ENCODE measurements around the gene IRF1. TPM values are rescaled to one million over a fixed set of nuclear protein-coding genes. Genes with fewer than 3 reads are reported as not detected.

The IRF1 gene
- total RNA-seq, 1 experiment from 2014 or later = 36.1 TPM

DNA sequence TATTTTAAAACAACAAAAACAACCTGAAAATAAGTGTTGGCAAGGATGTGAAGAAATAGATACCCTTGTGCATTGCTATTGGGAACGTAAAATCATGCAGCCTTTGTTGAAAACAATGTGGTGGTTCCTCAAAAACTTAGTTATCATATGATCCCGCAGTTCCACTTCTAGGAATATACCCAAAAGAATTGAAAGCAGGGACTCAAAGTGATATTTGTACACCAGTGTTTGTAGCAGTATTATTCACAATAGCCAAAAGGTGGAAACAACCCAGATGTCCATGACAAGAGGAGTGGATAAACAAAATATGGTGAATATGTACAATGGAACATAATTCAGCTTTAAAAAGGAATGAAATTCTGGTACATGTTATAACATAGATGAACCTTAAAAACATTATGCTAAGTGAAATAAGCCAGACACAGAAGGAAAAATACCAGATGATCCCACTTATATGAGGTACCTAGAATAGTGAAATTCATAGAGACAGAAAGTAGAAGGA, 29.0 kb downstream of the IRF1 start:
- DNase-seq (ENCODE audit: low read depth) = no peak

DNA sequence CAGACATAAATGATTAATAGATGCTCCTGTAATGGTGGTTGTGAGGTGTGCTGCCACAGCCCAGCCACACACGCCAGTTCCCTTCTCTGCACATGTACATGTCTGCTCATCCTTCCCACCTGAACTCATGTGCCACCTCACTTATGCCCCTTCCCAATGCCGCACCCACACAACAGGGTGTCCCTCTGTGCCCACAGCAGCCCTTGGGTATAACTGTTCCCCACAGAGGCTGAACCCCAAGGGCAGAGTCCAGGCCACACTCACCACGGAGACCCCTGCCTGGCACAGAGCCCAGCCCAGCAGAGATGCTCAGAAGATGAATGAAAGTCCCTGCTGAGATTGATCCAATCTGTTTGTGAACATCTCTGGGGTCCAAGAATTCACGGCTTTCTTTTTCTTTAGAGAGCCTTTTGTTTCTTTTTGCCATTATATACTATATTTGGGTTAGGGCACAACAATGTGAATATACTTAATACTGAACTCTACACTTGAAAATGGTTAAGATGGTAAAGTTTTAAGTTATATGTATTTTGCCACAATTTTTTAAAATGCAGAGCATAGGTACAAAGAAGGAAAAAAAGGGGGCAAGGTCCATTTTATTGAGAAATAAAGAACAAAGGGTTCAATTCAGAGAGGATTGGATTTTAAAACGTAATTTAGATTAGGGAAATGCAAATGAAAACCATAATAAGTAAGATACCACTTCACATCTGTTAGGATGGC, 29.6 kb downstream of the IRF1 start:
- DNase-seq (ENCODE audit: low read depth) = no peak

DNA sequence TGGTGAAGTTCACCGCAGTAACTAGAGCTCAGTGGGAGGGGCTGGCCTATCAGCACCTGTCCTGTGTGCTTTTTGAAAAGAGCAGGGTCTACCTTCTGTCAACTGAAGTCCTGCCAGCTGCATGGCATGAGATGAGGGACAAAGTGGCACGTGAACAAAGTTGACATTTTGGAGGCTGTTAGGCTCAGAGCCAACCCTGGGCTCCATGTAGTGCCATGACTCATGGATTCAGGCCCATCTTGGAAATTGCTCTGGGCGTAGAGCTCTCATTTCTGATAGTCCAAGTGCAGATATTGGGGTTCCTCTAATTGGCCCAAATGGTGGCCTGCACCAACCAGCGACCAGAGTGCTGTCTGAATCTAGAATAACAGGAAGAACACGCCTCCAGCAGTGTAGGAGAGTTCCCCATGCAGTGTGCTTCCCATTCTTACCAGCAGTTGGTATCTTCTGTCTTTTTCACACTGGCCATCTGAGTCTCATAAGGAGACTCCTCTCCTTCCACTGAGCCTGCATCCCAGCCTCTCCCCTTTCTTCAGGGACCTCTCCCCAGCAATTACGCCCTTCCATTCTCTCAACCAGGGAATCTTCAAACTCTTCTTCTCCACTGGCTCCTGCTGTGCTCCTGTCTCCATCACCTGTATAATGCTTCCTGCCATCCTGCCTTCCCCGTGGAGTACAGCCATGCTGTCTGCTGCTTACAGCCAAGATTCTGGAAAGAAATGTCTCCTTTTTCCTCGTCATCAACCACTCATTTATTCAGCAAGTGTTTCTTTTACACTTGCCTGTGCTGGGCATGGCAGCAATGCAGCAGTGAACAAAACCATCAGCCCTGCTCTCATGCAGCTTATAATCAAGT, 30.4 kb downstream of the IRF1 start:
- peak; percentile 56 for DNase-seq (ENCODE audit: low read depth)

DNA sequence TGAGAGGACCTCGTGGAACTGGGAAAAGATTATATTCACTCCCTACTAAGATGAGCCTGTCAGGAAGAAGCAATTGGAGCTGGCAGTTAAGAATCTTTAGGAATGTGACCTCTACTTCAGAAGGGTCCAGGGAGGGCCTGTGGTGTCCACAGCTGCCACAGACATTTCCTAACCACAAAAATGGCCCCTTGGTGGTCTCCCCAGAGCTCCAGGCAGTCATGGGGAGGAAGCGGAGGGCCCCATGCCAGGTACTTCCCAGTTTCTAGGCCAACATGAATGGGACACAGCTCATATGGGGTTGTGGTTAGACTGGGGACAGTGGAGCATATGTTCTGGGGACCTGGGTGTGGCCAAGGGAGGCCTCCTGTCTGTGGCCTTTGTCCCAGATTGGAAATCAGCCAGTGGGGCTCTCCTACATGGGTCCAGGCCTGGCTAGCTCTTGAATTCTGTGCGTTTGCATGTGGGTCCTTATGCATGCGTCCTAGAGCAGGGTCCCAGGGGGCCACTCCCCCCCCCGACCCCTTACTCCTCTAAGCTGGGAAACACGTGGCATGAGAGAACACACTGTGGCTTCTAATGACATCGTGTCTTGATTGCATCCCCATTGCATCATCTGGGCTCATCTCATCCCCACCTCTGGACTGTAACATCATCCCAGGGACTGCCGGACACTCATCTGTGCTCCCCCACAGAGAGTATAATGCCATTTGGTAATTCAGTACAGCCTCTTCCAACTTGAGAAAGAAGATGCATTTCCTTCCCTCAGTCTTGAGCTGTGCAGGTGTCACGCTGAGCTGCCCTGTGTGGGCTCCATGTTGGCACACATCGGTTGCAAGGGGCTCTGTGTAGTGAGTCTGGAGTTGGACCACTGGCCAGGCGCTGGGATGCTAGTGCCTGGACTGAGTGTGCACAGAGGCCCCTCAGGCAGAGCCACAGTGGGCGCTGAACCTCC, 31.3 kb downstream of the IRF1 start:
- DNase-seq (ENCODE audit: low read depth) = peak; percentile 95

DNA sequence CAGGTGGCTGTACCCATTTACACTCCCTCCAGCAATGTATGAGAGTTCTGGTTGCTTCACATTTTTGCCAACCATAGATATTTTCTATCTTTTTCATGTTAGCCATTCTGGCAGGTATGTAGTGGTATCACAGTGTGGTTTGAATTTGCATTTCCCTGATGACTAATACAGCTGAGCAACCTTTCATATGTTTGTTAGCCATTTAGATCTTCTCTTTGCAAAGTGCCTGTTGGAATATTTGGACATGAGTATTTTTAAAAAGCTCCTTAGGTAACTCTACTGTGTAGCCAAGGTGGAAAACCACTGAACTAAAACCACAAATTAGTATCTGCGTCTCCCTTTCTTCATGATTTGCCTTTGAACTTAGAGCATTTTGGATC, 31.9 kb downstream of the IRF1 start:
- peak; percentile 88 for DNase-seq (ENCODE audit: low read depth)

DNA sequence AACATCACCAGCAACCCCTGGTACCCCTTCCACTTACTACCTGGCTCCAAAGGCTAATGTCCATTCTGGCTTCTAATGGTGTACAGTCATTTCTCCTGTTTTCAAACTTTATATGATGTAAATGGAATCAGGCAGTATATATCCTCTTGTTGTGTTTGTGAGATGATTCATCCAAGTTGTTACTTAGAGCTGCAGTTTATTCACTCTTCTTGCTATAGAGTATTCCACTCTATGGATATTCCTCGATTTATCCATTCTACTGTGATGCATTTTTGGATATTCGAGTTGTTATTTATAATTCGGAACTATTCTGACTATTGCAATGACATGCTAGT, 32.4 kb downstream of the IRF1 start:
- DNase-seq (ENCODE audit: low read depth) = peak; percentile 40

DNA sequence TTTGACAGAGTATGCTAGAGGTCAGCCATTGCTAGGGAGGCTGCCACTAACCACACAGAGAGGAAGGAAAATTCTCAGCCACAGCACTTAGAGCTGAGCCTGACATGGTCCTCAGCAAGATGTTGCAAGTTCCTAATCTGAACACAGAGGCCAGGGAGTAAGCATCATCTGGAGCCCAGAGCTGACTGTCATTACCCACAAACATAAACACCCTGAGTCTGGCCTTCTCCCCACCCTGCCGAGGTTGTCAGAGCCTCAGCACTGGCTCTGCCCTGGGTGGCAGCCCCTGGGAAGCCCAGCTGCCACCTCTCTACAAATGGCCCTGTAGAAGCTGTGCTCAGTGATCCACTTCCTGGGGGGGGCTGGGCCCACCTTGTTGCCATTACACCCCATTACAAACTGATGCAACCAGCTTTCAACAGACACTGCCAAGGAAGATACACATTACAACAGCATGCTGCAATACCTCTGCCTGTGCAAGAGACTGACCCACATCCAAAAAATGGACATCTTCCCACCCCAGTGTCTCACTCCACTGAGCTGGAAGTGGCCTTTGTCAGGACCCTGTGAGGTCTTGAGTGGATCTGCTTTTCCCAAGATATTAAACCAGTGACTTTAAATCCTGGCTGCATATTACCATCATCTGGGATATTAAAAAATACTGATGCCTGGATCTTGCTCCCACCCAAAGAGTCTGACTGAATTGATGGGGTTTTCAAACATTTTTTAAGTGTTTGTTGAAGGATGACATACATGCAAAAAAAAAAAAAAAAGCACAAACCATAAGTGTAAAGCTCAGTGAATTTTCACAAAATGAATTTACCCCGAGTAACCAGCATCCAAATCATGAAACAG, 33.0 kb downstream of the IRF1 start:
- peak; percentile 87 for DNase-seq (ENCODE audit: low read depth)

DNA sequence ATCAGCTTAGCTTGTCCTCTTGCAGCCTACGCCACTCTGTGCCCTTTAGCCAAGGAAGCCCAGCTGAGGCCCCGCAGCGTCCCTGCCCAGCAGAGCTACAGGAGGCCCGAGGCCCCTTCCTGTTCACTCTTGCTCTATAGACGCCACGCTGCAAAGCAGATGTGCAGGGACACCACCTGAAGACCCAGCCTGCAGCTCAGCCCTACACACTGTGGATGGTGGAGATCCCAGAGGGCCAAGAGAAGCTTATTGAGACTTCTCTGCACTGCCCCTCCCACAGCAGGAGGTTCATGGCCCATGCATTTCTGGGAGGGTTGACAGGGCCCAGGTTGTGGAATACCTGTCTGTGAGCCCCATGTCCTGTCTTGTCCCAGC, 33.6 kb downstream of the IRF1 start:
- DNase-seq (ENCODE audit: low read depth) = no peak

DNA sequence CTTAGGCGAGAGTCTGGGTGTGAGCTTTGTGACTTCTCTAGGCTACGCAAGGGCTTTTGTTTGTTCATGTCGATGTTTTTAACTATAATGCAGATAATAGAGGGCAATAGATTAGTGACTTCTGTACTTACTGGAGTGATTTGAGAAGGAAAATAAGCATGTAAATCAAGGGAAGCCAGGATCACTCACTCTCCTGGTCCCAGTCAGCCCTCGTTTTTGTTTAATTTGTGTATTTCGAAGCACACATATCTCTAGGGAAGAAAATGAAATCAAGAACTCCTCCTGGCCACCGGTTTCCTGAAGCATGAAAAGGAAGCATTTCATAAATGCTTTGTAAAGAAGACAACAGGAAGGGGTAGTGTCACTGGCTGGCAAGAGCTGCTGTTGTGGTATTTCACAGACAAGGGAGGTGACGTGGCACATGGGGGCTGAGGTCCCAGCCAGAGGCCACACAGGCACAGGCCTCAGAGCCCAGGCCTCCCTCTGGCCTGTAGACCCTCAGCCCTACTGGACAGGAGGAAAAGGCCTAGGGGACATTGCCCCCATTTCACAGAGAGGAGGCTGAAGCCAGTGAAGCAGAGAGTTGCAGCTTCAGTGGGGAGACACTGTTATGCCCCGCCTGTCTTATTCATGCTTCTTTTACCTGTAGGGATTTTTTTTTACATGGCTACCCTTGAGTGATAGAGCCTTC, 34.1 kb downstream of the IRF1 start:
- peak; percentile 85 for DNase-seq (ENCODE audit: low read depth)

DNA sequence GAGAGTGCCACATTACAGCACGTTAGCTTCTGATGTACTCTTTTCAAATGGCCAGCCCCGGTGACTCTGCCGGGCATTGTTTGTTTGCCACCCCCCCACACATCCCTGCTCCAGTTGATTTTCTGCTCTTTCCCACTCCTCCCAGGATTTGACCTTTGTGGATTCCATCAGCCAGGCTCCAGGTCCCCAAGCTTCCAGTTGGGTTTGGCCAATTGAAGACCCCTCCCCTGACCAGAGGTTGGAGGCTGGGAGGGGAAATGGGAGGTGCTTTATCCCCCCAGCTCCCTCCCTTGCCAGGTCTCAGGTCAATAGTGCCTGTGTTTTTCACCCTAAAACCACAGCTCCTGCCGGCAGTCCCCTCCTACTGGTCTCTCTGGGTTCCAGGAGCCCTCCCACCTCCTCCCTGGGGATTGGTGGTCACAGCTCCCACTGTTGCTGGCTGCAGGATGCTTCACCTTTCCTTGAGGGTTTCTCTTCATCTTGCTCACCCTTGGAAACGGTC, 34.9 kb downstream of the IRF1 start:
- DNase-seq (ENCODE audit: low read depth) = no peak

DNA sequence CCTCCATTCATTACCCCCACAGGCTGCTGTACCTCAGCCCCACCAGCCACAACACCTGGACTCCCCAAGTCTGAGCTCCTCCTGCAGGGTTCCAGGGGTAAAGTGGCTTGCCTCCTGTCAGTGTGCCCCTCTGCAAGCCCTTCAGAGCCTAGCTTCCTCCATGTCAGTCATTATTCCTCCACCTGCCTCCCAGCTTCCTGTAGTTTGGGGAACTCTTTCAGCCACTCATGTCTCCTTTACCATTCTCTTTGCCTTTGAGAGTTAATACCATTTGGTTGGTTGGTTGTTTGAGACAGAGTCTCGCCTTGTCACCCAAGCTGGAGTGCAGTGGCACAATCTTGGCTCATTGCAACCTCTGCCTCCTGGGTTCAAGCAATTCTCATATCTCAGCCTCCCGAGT, 36.2 kb downstream of the IRF1 start:
- no peak for DNase-seq (ENCODE audit: low read depth)

DNA sequence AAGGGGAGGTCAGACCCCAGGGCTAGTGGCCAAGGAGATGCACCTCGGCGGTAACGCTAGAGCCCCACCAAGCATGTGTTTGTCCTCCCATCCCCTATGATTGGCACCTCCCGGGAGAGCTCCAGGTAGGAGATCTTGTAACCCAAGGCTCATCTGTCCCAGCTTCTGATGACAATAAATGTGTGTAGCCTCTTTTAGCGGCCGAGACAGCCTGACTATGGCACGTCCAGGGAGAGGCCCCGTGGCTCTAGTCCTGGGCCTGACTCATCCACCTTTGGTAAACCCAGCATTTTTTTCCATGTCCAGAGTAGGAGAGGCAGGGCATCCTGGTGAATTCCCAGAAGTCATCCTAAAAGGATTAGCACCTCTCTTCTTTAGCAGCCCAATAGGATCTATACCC, 39.2 kb downstream of the IRF1 start:
- DNase-seq (ENCODE audit: low read depth) = peak; percentile 79

DNA sequence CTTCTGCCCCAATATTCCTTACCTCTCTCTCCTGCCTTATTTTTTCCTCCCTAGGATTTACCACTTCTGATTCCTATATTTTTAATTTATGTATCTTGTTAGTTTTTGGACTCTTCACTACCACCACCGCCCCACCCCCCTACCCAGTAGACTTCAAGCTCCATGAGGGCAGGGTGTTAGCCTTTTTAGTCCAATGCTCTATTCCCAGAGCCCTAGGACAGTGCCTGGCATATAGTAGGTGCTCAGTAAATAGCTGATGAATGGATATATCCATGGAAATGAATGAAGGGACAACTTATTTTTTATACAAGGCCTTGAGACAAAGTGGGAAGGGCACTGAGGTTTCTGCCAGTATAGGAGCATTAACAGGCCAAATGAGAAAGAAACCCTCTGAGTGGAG, 41.5 kb downstream of the IRF1 start:
- DNase-seq (ENCODE audit: low read depth) = no peak

DNA sequence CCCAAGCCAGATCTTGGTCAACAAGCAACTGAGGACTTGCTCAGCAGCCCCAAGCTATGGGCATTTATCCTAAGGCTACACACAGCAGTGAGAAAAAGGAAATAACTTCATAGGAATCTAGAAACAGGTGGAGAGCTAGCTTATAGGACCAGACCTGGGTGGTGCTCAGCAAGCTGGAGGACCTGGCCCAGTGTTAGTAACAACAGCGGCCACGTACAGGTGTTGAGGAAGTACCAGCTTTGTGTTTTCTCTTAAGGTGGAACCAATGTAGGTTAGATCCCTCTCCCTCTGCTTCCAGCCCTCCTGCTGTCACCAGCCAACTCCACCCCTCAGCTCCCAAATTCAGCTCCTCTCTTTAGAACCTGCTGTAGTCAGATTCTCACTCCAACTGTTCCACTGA, 43.4 kb downstream of the IRF1 start:
- no peak for DNase-seq (ENCODE audit: low read depth)

DNA sequence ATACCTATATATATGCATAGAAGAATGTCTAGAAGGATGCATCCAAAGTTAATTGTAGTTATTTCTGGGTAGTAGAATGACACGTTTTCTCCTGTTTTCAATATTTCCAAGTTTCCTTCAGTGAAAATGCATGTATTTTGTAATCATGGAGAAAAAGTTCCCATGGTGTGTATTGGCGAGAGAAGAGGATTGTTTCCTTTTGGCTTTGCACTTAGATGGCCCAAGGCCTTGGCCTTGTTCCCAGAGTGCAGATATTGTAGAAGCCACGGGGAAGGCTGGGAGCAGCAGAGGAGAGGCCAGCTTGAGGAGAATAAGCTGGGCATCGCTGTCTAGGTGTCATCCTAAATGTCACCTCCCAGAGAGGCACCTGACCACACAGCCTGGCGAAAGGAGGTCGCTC, 44.0 kb downstream of the IRF1 start:
- DNase-seq (ENCODE audit: low read depth) = peak; percentile 91

DNA sequence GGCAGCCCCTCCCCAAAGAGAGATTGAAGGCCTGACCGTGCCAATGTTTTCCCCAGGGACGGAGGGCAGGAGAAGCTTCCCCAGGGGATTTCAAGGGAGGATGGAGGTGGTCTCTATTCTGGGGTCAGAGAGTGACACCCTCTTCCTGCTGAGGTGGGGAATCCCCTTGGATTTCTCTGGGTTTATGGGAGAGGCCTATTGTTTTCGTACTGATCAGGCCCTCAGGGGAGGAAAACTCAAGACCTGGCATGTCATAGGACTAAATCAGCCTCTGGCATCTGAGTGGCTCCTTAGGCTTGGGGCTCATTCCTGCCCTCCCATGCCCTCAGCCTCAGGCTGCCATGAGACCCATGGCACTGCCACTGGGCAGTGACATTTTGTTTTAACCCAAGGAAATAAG, 44.6 kb downstream of the IRF1 start:
- peak; percentile 82 for DNase-seq (ENCODE audit: low read depth)

DNA sequence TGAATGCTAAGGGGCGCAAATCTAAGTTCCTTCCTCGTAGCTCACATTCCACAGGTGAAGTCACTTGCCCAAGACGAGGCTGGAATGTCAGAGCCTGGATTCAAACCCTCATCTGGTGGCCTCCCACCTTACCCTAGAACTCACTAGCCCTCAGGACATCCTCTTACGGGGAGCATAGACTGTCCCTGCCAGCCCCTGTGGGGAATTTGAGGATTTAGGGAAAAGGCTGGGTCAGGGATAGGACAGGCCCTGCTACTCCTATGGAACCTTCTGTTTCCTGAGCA, 45.0 kb downstream of the IRF1 start:
- DNase-seq (ENCODE audit: low read depth) = peak; percentile 42

DNA sequence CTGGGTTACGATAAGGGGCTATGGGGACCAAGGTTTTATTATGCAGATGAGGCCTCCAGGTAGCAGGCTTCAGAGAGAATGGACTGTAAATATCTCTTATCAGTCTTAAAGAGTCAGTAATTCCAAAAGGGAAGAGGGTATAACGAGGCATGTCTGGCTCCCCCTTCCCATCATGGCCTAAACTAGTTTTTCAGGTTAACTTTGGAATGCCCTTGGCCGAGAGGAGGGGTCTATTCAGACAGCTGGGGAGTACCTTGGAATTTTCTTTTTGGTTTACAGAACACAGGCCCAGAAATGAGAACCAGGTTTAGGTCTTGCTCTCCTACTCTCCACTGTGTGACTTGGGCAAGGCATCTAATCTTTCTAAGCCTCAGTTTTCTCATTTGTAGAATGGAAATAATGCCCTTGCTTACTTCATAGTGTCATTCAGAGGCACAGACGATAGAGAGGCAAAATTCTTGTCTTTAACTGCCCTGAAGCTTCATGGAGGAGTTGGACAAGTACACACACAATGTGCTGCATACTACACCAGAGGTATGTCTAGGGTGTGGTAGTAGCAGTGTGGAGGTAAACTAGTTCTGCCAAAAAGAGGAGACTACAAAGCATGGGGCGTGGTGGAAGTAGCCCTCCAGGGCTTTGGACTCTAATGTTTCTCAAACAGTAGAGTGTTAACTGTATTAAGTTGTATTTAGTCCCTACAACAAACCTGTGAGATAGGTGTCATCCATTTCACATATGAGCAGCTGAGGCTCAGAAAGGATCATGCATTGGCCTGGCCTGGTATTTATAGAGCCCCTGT, 45.5 kb downstream of the IRF1 start:
- DNase-seq (ENCODE audit: low read depth) = no peak

DNA sequence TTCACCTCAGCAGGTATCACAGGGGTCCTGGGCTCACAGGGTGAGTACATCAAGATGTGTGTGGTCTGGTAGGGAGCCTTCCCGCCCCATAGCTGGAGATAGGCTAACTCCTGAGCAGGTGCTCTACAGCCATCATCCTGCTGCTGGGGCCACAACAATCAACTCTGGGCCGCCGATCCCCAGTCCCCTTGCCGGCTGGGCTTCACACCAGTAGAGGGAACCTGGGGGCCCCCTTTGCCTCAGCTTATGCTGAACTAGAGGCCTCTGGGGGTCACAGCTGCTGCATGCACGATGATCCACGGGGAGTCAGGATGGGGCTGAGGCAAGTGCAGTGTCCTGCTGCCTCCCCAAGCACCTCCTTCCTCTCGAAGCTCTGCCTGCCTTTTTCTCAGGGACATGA, 46.5 kb downstream of the IRF1 start:
- DNase-seq (ENCODE audit: low read depth) = no peak

All from M059J (cell line).